Spleen (tissue), 7 donors: ENCODE measurements around the gene NPHP3.

Source experiments
- CTCF ChIP-seq, 11 experiments: fragments of 200-600 bp in 7 of 11; fragments of 450-650 bp in 4 of 11; sonication (generic) in 4 of 11; IDR thresholded peaks in 8 of 11; conservative IDR thresholded peaks in 3 of 11; 1 replicate in 7 of 11; 2 replicates in 4 of 11; pipeline versions ENCODE4 v1.4.0 to v1.8.0; 2016 to 2021; ENCODE audit warnings: antibody characterized with exemption in 11 of 11, inconsistent platforms in 4 of 11, mild to moderate bottlenecking in 1 of 11
- POLR2A ChIP-seq, 3 donors: fragments of 450-650 bp; IDR thresholded peaks; one replicate each; pipeline ENCODE4 v1.5.1; 2017; ENCODE audit warnings: antibody characterized with exemption in 3 of 3, mild to moderate bottlenecking in 1 of 3
- POLR2AphosphoS5 ChIP-seq, 3 donors: sonication (generic); formaldehyde crosslinking; IDR thresholded peaks; one replicate each; pipeline ENCODE4 v1.5.1; 2017; ENCODE audit warnings: antibody characterized with exemption in 3 of 3
- donor health status: DM: no; HTN: no; CAD: no; lungs with moderate emphysema.
- donor health status: DM: no; HTN: no; CAD: no.
- donor health status: DM: no; HTN: no; CAD: no.

GRCh38 chr3:132756108-132756650 lies 34.0 kb upstream of the NPHP3 start:
- TF ChIP-seq POLR2A (IDR thresholded peaks at IDR 0.05) = no peak
- no peak for TF ChIP-seq CTCF (IDR thresholded peaks at IDR 0.05 in 8 of 11, conservative IDR thresholded peaks at IDR 0.05 in 3 of 11)
- TF ChIP-seq POLR2AphosphoS5 (IDR thresholded peaks at IDR 0.05) = no peak
